Esophagus muscularis mucosa (tissue), 4 donors: Measurements from ENCODE around the gene RUNX3.

ENCODE experiments used
- EP300 ChIP-seq: sonication (generic); formaldehyde crosslinking; IDR thresholded peaks from one replicate; pipeline ENCODE4 v1.6.1; 2017; ENCODE audit warnings: antibody characterized with exemption
- POLR2A ChIP-seq: fragments of 450-650 bp; IDR thresholded peaks from one replicate; pipeline ENCODE4 v1.6.1; 2017; ENCODE audit warnings: antibody characterized with exemption, moderate library complexity, mild to moderate bottlenecking, low read depth
- POLR2AphosphoS5 ChIP-seq, 2 donors: sonication (generic); formaldehyde crosslinking; IDR thresholded peaks; one replicate each; pipeline ENCODE4 v1.6.1; 2017; ENCODE audit warnings: antibody characterized with exemption in 2 of 2
- TF ChIP-seq, protein P1 (sequence below), 3 experiments: fragments of 200-600 bp in 2 of 3; fragments of 450-650 bp in 1 of 3; sonication (generic) in 2 of 3; IDR thresholded peaks; one replicate each; pipeline ENCODE4 v1.5.1; 2017 to 2019; ENCODE audit warnings: antibody characterized with exemption in 3 of 3, mild to moderate bottlenecking in 2 of 3, moderate library complexity in 1 of 3

DNA sequence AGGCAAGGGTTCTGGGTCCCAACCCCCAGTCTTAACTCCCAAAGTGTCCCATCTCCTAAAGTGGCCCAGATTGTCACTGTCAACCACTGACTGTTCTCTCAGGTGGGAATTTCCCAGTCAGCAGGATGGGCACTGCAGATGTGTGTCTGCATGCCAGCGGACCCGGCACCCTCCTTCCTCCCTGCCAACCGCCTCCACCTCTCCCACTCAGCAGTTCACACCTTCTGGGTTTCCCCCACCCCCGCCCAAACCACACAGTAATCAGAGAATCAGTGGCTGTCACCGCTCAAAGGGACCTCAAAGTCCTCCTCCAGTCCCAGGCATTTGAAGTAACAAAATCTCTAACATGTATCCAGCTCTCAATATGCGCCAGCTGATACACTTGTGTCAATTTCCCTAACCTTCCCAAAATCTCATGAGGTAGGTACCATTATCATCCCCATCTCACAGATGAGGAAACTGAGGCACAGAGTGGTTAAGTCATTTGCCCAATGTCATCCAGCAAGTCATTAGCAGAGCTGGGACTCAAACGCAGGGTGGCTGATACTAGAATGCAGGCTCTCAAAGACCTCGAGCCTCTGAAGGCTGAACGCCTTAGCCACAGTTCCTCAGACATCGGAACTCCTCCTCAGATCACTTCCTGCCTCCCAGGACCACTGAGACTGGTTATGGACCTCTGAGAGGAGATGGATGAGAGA lies 4.8 kb downstream of the RUNX3 start:
- TF ChIP-seq, protein P1, sequence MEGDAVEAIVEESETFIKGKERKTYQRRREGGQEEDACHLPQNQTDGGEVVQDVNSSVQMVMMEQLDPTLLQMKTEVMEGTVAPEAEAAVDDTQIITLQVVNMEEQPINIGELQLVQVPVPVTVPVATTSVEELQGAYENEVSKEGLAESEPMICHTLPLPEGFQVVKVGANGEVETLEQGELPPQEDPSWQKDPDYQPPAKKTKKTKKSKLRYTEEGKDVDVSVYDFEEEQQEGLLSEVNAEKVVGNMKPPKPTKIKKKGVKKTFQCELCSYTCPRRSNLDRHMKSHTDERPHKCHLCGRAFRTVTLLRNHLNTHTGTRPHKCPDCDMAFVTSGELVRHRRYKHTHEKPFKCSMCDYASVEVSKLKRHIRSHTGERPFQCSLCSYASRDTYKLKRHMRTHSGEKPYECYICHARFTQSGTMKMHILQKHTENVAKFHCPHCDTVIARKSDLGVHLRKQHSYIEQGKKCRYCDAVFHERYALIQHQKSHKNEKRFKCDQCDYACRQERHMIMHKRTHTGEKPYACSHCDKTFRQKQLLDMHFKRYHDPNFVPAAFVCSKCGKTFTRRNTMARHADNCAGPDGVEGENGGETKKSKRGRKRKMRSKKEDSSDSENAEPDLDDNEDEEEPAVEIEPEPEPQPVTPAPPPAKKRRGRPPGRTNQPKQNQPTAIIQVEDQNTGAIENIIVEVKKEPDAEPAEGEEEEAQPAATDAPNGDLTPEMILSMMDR (IDR thresholded peaks at IDR 0.05): no peak
- TF ChIP-seq POLR2A (no peak), EP300 (no peak), POLR2AphosphoS5 (IDR thresholded peaks at IDR 0.05) (no peak)
